Measurements from ENCODE around the gene PPP1R7.

PPP1R7 gene

DNA sequence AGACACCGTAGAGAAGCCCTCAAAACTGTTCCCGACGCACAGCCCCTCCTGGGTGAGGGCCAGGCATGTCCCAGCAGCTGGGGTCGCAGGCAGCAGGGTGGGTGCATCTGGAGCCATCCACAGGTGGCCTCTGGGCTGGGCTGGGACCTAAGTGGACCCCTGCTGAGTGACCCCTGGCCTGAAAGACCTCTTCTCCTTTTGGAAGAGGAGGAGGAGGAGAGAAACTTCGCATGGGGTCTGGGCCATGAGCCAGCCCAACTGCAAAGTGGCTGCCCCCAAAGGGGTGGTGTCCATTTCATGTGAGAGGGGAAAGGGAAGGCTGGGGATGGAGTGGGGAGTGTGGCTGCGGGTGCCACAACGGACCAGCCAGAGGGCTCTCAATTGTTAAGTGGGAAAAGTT lies 63.3 kb downstream of the PPP1R7 start:
- DNase-seq (ENCODE audit: low read depth in 2 of 2): no peak

DNA sequence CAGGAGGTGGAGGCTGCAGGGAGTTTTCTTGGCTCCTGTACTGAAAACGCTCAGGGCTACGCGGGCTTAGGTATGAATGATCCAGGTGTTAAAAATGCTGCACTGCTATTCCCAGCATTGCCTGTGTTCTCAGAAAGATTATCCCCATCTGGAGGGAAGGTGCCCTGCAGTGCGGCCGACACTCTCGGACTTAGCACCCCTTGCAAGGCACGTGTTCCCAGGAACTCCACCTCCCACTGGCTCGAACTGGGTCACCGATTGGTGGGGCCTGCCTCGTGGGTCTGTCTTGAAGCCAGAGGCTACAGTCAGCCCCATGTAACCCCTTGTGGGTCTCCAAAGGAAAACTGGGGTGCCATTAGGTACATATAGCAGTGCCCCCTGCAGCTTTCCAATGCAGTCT lies 63.9 kb downstream of the PPP1R7 start:
- DNase-seq (ENCODE audit: low read depth in 2 of 2): no peak

GRCh38 chr2:241214766-241215165 lies 64.5 kb downstream of the PPP1R7 start:
- no peak for DNase-seq (ENCODE audit: low read depth in 2 of 2)

- DNase-seq (ENCODE audit: low read depth in 2 of 2): no peak
Measured at GRCh38 chr2:241215421-241215820, 65.2 kb downstream of the PPP1R7 start.

DNA sequence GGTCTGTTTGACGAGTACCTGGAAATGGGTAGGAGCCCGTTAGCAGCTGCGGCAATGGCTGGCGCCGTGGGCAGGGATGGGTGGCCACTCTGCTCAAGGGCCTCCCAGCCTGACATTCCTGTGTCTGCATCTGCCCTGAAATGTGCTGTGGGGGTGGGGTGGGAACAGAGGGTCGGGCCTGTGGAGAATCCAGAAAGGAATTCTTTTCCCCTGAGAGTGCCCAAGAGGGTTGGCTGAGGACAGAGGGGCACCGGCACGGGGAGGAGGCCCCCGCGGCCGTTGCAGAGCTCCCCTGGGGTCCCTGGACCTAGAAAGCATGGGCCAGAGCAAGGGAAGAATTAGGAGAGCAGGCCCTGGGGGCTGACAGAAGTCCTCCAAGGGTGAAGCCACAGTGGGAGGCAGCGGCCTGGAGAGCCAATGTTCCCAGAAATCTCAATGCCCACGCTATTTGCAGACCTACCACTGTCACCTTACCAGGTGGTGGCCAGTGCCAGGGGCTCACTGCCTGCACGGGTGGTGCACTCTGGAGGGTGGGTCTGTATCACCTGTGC lies 66.0 kb downstream of the PPP1R7 start:
- DNase-seq (ENCODE audit: low read depth in 2 of 2): no peak

DNA sequence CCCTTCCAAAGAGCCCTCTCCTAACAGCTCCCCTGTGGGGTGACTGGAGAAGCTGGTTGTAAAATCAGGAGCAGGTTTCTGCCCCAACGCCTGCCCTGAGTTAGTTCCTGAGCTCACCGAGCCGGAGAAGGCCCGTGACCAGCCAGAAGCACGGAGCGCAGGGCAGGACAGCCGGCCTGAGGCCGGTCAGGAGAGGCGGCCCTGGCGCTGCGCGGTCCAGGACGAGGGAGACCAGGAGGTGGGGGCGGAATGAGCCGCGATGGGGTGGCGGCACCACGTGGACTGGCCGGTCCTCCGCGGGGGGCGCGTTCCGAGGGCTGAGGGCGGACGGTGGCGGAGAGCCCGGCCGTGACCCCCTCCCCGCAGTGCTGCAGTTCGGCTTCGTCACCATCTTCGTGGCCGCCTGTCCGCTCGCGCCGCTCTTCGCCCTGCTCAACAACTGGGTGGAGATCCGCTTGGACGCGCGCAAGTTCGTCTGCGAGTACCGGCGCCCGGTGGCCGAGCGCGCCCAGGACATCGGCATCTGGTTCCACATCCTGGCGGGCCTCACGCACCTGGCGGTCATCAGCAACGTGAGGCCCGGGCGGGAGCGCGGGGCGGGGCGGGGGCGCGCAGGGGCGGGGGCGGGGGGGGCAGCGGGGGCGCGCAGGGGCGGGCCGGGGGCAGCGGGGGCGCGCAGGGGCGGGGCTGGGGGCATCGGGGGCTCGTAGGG lies 67.2 kb downstream of the PPP1R7 start:
- DNase-seq (ENCODE audit: low read depth in 2 of 2): no peak

DNA sequence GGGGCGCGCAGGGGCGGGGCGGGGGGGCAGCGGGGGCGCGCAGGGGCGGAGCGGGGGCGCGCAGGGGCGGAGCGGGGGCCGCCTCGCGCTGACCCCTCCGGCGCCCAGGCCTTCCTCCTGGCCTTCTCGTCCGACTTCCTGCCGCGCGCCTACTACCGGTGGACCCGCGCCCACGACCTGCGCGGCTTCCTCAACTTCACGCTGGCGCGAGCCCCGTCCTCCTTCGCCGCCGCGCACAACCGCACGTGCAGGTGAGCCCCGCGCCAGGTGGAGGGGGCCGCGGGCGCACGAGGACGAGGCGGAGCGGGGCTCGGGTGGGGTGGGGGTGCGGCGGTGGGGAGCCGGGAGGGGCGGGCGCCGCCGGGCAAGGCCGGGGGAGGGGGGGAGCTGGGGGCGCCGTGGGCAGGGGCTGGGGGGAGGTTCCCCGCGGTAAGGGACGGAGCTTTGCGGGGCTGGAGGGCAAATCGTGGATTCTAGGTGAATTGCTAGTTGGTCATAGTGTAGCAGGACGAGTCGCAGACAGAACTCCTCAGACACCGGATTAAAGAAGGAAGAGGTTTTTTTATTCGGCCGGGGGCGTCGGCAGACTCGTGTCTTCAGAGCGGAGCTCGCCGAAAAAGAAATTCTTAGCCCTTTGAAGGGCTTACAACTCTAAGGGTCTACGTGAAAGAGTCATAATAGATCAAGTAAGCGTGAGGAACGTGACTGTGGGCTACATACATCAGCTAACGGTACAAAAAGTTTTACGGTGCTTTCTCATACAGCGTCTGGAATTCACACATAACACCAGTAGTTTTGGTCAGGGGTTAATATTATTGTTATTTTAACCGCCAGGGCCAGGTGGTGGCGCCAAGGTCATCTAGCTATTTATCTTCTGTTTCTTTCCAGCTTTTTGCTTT lies 68.1 kb downstream of the PPP1R7 start:
- DNase-seq (ENCODE audit: low read depth in 2 of 2): no peak

- no peak for DNase-seq (ENCODE audit: low read depth in 2 of 2)
Measured at GRCh38 chr2:241219030-241219382, 68.7 kb downstream of the PPP1R7 start.

GRCh38 chr2:241219856-241220356 lies 69.6 kb downstream of the PPP1R7 start:
- DNase-seq (ENCODE audit: low read depth in 2 of 2): no peak

- DNase-seq (ENCODE audit: low read depth in 2 of 2): no peak
Measured at GRCh38 chr2:241223211-241224017, 73.1 kb downstream of the PPP1R7 start.

GRCh38 chr2:241224018-241224850 lies 74.0 kb downstream of the PPP1R7 start:
- no peak for DNase-seq (ENCODE audit: low read depth in 2 of 2)

DNA sequence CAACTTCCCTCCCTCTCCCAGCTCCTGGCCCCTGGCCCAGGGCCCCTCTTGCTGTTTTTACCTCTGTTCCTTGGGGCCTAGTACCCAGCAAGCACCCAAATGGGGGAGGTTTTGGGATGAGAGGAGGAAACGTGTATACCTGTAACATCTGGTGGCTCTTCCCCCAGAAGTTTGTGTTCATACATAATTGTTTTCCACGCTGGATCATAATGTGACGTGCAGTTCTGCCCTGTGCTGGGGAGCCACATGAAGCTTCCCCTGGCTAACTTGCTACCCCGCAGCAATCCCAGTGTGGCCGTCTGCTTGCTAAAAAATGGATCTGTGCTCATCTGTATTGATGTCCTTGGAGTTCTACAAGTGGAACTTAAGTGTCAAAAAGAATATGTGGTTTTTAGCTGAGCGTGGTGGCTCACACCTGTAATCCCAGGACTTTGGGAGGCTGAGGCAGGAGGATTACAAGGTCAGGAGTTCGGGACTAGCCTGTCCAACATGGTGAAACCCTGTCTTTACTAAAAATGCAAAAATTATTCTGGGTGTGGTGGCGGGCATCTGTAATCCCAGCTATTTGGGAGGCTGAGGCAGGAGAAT lies 74.7 kb downstream of the PPP1R7 start:
- no peak for DNase-seq (ENCODE audit: low read depth in 2 of 2)

DNA sequence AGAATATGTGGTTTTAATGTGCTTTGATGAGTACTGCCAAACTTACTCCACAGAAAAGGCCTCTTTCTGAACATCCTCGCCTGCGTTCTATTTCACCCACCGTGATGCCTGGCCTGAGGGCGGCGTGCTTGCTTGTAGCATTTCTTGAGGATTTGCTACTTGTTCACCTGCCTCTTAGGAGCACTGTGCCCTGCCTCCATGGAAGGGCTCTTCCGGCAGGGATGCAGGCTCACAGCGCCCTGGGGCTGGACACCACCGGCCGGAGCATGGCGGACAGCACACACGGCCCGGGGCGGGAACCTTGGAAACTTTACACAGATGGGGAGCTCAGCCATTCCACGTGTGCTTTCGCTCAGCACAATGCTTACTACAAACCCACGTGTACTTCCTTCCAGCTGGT lies 75.3 kb downstream of the PPP1R7 start:
- no peak for DNase-seq (ENCODE audit: low read depth in 2 of 2)

DNA sequence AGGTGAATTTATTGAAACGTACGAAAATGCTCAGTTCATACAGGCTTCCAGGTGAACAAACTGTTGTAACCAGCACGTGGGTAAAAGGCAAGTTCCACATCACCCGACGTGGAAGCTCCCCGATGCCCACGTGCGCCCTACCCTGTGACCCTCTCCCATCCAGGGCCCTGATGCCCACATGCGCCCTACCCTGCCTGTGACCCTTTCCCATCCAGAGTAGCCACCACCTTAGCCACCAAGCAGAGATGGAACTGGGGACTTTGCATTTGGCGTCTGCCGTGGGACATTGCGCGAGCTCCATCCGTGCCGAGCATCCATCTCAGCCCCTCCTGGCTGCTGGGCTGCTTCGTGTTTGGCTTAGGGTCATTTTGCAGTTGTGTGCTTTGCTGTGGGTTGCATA lies 75.7 kb downstream of the PPP1R7 start:
- DNase-seq (ENCODE audit: low read depth in 2 of 2): no peak

DNA sequence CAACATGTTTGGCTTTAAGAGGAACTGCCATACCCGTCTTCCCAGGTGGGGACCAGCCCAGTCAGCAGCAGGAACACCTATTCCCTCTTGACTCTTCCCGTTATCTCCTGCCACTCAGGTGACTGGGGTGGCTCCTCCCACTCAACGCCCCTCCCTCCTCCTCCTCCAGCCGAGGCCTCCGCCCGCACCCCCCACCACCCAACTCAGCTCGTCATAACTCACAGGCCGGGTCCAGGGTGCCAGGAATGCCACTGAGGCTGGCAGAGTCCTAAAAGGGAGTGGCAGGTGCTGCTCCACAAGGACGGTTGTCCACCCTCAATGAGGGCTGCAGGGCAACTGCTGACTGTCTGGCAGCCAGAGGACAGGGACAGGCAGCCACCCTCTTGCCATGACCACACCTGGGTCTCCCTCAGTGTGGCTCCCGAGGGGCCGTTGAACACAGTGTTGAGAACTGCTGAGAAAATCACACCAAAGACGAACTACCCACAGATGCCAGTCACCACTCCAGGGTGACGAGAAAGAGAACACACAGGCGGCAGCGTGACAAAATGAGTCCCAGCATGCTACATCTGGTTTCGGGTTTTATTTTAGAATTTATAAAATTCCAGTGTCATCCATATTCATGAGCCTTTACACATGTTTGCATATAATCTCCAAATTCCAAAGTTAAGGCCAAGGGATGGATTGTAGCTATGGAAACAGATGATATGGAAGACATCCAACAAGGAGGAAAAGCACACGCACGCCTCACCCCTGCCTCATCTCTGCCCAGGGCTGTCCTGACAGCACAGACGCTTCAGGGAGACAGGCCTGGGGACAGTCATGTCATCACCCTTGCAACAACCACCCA lies 76.7 kb downstream of the PPP1R7 start:
- DNase-seq (ENCODE audit: low read depth in 2 of 2): no peak

DNA sequence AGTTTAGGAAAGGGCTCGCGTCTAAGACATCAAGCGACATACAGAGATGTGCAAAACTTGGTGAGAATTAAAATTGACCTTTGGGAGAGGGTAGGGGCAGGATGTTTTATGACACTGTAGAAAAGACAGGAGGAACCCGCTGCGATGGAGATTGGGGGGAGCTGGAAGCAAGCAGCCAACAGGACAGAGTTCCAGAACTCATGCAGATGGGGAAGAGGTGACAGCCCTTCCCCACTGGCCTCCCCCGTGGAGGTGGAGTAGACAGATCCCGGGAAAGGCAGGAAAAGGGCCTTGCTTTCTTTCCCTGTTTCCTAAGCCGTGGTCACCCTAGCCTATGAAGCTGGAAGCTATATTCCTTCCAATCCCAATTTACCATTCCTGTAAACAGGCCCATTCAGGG lies 77.3 kb downstream of the PPP1R7 start:
- DNase-seq (ENCODE audit: low read depth in 2 of 2): no peak

GRCh38 chr2:241228081-241228859 lies 78.0 kb downstream of the PPP1R7 start:
- DNase-seq (ENCODE audit: low read depth in 2 of 2): no peak

DNA sequence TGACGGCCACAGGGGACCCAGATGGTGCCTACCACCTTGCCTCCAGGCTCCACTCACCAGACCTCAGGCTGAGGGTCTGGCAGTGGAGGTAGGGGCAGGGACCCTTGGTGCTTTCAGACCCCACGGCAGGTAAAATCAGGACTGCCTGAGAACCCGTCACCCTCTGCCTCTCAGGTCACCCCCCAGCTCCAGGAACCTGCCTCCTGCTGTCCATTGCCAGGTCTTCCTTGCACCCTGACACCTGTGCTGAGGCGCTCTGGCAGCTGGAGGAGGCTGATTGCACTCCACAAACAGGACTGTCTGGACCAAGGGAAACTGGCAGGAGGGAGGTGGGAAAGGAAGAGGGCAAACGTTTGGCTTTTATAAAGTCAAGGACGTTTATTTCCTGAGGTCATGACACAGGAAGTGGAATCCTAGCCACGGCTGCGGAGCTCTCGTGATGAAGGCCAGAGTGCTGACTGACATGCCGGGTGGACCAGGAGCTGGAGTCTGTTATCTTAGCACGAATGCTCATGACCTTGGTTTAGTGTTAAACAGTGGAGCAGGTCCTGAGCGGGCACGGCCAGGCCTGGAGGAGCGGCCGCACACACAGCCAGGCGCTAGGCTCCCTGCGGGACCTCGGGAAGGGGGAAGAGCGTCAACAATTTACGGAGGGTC lies 78.7 kb downstream of the PPP1R7 start:
- DNase-seq (ENCODE audit: low read depth in 2 of 2): no peak
